CD4-positive, alpha-beta T cell treated with Interleukin-10 for 1 hour (primary cell): ENCODE measurements around the gene ELOVL6.
A peak's percentile ranks its signal among the peaks of the same experiment; 100 is the strongest.
"Not testable (repeated sequence)": the region's sequence is repeated elsewhere in the genome, so short reads cannot be mapped to it uniquely, and the experiment has no call there.

Experiments
- DNase-seq: peaks from one replicate; pipeline ENCODE4 v3.0.0-alpha.2; 2020

Gene ELOVL6

DNA sequence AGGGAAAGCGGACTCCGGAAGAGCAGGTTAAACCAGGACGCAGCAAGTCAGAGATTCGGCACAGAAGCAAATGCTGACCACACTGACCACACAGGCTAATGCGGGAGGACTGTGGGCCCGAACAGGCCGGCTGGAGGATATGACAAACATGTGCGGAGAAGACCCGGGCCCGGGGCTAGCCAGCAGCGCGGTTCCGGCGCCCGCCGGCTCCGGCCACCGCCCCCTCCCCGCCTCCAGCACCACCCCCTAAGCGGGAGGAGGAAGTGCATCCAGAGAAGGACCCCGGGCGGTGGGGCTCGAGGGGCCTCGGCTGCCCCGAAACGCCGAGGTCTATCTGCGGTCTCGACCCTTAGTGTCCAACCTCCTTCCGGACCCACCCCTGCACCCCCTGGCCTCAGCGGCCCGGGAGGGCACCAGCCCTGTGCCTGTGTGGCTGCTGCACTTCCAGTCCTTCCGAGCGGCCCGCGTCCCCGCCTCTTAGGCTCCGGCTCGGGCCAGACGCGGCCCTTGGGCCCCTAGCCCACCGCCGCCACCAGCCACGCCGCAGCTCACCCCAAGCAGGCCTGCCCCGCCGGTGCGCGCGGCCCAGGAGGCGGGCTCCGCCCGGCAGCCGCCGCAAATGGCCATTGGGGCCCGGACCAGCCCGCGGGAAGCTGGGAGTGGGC is 2.1 kb downstream of the ELOVL6 start:
- DNase-seq = peak; percentile 34

DNA sequence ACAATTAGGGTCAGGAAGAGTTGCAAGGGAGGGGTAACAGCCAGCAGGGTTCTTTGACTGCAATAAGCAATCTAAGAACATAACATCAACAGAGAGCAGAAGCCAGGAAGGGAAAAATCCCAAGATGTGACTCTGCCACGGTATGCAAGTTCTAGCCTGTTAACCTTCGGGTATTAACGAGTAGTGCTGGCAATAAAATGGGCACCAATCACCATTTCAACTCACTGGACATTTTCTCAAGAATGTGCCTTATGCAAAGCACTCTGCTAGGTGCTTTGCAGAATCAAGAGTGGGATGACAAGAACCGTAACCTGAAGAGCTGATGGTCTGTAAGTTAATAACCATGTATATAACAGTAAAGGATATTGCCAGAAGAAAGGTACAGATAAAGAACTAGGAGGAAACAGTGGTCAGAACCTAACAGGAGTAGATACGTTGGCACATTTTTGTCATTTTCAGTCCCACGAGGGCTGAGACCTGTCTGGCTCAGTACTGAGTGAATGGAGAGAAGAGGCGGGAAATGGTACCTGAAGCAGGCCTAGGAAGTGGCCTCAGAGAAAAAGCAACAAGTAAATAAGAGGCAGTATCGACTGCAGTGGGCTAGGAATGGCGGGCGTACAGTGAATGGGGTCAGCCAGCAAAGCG is 2.7 kb downstream of the ELOVL6 start:
- no peak for DNase-seq

DNA sequence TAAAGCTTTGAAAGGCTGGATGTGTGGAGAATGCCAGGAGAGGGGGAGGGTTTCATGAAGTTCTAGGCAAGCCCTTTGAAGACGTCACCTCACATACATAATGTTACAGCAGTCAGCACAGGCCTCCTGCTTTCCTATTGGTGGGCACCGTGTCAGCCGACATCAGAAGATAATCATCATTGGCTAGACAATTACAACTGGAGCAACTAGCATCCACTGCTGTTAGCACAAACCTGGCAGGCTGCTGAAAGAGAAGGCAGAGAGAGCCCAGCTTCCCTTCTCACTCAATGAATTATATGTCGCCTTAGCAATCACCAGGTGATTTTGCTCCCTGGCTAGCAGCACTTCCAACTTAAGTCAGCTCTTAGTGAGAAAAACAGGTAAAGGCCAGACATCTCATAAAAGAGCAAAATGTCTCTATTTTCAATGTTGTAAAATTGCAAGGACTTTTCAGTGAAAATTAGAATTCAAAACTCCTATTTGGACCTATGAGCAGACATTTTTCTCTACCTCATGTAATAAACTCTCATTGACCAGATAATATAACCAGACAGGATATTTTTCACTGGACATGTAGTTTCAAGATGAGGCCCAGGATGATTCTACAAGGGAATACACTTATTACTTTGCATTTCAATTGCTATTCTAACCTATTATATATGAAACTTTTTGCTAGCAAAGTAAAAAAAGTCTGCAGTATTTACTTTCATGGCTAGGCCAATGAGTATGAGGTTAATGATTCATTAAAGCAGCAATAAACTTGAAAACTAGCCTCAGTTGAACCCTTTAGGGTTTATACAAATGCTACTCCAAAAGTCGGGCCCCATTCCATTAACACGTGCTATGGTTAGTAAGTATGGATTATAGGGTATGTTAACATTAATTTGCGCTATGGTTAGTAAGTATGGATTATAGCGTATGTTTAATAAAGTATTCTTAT is 4.3 kb downstream of the ELOVL6 start:
- DNase-seq = peak; percentile 87

DNA sequence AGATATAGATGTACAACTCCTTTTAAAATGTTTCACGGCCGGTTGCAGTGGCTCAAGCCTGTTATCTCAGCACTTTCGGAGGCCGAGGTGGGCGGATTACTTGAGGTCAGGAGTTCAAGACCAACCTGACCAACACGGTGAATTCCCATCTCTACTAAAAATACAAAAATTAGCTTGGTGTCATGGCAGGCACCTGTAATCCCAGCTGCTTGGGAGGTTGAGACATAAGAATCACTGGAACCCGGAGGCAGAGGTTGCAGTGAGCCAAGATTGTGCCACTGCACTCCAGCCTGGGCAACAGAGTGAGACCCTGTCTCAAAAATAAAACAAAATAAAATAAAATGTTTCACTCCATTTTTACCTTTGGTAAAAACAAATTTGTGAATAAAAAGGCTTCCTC is 5.1 kb downstream of the ELOVL6 start:
- not testable (repeated sequence) for DNase-seq

DNA sequence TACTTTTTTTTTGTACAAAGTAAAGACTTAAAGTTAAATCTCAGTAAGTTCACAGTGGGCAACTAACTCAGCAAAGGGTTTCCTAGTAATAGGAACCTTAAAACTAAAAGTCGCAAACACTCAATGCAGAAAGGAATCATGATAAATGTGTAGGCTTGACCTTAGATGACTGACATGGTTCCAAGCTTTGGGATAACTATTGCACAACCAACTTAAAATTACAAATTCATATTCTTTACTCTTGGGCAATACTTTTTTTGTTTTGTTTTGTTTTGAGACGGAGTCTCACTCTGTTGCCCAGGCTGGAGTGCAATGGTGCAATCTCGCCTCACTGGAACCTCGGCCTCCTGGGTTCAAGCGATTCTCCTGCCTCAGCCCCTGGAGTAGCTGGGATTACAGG is 8.2 kb downstream of the ELOVL6 start:
- no peak for DNase-seq

DNA sequence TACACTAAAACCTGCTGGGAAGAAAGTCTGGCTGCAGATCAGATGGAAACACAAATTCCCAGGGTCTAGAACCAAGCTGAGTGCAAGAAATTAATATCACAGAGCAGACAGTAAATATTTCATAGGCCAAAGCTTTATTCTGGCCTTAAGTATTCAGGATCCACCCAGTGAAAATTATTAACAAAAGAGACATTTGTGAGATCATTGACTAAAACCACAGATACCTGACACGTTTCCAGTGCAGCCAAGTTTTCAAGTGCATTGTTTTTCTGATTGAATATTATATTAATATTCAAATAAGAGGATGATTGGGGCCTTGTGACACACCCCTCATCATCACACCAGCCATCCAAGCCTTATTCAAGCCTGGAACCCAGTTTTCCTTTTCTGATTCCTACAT is 10.3 kb downstream of the ELOVL6 start:
- DNase-seq = no peak

DNA sequence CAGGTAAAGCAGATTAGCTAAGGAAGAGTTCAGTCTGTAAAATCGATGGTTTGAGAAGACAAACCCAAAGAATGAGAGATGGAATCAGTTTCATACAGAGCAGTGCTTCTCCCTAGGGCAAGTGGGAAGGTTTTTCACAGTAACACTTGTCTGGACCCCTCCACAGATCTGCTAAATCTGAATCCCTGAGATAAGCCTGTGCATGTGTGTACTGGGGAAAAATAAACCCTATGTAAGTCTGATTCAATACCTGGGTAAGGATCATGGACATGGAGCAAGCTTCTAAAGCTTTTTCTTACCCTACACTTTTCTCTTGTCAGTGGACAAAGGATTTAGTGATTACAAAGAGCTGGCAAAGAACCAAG is 13.6 kb downstream of the ELOVL6 start:
- DNase-seq = no peak

DNA sequence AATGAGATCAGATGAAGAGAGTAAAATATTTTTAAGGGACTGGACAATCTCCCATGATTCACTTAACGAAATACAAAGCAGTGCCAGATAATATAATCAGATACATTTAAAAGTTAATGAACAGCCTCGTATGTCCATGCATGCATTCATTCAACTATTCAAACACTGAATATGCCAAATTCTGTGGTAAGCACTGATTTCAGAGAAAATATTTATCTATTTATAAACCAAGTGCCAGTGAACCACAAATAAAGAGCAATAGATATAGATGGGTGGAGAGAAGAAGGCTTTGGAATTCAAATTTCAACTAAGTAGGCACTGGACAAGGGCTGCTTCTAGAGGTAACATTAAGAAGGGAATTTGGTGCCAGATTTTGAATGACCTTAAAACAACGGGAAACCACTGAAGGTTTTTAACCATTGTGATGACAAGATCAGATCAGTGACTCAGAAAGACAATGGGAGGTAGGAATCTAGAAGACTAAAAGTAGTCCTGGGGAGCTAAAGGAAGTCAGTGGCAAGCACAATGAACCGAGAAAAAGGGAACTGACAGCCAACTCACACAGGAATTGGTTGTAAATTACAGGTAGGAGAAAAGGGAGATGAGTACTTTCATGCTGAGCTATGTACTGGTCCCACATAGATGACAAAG is 14.2 kb downstream of the ELOVL6 start:
- no peak for DNase-seq

DNA sequence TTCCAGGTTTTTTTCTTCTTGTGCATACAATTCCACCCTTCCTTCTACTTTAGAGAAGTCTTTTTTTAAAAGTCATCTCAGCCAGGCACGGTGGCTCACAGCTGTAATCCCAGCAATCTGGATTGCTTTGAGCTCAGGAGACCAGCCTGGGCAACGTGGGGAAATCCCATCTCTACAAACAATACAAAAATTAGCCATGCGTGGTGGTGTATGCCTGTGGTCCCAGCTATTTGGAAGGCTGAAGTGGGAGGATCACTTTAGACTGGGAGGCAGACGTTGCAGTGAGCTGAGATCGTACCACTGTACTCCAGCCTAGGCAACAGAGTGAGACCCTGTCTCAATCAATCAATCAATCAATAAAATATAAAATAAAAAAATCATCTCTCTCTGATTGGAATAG is 14.8 kb downstream of the ELOVL6 start:
- no peak for DNase-seq

DNA sequence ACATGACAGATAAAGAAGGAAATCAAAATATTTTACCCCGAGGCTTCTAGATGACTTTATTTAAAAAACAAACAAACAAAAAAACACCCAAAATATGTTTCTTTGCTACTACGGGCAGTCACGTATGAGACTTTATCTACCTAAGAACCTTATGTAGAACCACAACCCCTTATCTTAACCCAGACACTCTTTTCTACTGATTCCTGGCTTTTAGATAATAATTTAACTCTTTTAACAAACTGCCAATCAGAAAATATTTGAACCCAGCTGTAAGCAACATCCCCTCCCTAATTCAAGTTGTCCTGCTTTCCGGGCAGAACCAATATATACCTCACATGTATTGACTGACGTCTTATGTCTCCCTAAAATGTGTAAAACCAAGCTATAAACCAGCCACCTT is 15.4 kb downstream of the ELOVL6 start:
- no peak for DNase-seq

DNA sequence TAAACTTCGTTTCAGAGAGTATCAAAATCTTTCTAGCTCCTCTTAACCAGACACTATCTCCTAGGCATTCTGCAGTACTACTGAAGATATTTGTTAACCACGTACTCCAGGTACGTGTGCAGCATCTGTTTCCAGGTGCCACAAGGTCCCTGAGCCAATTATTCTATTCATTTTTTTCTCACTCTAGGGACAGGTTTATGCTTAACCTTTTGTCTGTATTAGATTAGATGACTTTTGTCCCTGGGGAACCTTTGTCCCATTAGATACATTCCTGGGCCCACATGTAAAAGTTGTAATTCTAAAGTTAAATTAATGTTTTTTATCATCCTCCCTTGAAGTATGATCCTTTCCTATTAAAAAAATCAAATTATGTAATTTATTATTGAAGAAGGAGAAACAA is 16.5 kb downstream of the ELOVL6 start:
- DNase-seq = no peak

DNA sequence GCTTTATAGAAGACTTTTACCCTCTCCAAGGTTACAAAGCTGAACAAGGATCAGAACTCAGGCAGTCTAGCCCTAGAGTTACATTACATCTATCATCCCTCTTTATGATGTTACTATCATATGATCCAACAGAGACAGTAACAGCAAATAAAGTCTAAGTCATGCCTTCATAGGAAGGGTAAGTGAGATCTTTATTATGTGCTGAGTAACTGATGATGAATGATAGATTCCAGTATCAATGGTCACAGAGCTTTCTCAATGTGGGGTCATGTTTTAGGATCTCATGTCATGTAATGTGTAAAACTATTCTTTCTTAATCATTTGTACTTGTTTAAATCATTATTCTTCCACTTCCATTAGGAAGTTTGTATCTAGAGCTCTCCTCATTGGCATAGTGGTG is 22.8 kb downstream of the ELOVL6 start:
- DNase-seq = no peak

DNA sequence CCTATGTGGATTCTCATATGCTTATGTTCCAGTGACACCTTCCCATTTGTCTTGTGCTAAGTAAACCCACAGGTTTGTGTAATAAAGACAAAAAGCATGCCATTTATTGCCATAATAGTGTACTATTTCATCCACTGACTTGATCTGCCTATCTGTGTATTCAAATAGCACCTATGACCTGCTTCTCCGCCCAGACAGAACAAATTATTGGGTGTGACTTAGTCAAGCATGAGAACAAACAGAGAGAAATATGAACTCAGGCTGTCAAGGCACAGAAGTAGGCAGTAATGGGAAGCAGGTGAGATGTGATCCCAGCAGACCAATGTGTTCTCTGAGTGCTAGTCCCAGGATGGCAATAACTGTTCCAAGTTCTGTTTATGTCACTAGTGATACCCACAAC is 25.4 kb downstream of the ELOVL6 start:
- no peak for DNase-seq

DNA sequence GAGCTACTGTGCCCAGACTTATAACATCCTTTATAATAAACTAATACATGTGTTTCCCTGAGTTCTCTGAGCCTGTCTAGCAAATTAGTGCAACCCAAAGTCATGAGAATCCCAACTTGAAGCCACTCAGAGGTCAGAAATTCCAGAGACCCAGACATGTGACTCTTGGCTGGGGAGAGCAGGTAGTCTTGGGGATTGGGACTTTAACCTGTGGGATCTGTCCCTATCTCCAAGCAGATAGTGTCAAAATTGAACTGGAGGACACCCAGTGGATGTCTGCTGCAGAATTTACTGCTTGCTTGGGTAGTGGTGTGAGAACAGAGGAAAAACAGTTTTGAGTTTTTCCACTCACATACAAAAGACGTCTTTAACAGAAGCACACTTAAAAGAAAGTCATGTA is 26.4 kb downstream of the ELOVL6 start:
- no peak for DNase-seq

DNA sequence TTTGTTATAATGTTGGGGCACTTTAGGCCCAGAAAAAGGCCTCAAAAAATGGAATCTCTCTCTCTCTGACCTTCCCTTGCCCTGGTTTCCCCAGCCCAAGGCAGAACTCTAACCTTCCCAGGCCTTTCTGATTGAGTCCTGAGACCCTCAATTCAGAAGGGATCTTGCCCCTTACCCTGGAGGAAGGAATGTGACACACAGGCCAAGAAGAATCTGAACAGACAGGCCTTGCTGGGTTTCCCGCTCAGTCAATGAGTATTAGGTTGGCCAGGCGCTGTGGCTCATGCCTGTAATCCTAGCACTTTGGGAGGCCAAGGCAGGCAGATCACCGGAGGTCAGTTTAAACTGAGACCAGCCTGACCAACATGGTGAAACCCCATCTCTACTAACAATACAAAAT is 27.6 kb downstream of the ELOVL6 start:
- DNase-seq = no peak

DNA sequence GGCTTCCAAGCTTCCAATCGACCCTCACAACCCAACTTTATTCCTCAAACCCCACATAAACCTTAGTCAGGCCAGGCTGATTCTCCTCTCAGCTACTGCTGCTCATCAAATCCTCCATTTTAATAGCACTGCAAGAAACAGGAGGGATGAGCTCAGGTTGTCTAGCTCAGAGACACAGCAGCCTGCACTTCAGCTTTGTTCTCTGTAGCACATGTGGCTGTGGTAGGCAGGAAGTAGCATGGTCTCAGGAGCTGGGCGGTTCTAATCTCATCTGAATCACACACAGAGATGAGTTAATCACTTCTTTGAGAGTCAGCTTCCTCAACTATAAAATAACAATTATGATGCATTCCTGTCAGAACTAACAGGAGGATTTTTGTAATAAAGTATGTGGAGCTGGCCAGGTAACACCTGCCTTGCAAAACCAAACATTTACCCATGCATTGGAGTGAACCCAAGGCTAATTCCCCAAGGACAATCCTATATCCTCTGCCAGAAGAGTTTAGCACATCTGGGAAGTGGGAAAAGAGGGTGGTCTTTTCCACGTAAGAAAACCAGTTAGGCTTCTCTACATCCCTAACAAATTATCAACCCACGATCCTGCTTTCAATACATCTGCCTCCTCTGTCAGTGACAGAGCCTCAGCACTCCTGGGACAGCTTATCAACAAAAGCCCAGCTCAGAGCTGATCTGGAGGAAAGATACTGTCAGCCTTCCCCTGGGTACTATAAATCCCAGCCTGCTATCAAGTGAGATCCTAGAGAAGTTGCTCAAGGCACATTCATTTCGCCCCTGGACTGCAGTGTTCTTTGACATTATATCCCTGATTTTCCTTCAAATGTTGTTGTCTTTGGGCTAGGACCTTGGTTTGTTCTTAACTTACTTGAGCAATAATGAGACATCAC is 32.8 kb downstream of the ELOVL6 start:
- peak; percentile 64 for DNase-seq

DNA sequence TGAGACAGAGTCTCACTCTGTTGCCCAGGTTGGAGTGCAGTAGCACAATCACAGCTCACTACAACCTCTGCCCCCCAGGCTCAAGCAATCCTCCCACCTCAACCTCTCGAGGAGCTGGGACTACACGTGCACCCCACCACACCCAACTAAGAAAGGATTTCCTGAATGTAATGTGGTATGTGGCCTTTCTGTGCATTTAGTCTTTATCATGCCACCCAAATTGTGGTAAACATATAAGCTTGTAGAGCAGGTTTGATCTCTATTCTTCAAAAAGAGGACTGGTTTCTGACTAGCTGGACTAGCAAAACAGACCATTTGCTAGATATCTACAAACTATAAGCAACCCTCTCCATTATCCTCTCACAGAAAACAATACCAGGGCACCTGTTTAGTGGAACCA is 33.6 kb downstream of the ELOVL6 start:
- peak; percentile 23 for DNase-seq

DNA sequence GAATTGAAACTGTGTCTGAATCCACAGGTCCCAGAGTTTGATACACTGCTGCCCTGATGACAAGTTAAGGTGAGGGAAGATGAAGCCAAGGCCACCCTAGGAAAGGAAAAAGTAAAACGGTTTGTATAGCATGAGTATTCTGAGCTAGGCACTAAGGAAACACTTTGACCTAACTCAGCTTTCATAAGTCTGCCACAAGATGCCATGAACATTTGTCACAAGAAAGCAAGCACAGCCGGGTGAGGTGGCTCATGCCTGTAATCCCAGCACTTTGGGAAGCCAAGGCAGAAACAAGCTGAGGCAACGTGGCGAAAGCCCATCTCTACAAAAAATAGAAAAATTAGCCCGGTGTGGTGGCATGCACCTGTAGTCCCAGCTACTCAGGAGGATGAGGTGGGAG is 34.2 kb downstream of the ELOVL6 start:
- DNase-seq = no peak

DNA sequence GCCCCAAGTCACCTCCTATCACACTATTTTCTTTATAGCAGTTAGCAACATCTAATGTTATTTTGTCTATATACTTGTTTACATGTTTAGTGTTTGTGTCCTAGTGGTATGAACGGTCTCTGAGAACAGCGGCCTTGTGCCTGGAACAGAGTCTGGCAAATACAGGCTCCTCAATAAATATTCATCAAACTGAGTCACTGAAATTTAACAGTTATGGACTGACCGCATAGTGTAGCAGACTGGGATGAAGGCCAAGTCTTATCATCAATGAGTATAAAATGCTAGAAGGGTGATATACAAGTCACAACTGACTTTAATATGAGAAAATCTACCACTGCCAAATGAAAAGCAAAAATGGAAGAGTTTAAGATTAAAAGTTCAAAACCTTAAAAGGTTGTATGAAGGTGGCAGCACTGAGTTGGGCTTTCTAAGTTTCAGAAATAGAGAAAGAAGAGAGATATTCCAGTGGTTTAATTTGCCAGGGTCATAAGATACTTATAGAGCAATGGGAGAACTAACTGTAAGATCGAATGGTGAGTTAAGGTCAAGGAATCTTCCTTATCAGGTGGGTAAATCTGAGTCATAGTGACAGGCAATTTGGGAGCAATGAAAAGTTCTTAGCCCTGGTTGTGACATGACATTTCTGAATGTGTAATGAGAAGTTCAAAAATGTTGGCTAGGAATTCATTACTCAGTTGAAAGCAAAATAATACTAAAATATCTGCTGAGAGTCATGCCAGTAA is 34.9 kb downstream of the ELOVL6 start:
- no peak for DNase-seq

DNA sequence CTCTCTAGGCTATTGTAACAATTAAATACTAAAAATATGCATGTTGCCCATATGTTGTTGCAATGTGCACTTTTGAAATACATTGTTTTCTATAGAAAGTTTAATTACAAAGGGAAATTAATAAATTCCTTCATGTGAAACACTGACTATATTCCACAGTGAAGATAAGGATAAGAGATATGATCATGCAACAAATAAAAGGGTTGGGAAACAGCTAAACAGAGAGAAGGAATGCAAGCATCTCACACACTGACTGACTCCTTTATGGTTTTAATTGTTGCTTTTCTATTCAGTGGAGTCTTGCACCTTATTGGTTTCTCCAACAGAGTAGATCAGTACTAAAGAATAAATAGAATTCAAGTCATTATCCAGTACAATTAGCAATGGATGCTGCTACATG is 37.8 kb downstream of the ELOVL6 start:
- no peak for DNase-seq

DNA sequence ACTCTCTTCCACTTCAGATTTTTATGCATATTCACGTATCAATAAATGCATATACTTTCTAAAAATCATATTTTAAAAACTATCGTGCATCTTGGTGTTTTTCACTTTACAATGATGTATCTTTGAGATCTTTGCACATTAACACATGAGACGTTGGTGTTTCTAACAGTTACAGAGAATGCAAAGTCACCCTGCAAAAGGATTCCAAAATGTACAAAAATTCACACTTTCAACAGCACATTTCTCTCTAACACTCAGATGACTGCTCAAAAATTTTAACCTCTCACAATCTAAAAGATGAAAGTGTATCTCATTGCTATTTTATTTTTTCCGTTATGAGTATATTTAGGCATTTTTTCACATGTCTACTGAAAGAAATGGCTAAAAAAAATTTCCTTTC is 38.9 kb downstream of the ELOVL6 start:
- DNase-seq = no peak

DNA sequence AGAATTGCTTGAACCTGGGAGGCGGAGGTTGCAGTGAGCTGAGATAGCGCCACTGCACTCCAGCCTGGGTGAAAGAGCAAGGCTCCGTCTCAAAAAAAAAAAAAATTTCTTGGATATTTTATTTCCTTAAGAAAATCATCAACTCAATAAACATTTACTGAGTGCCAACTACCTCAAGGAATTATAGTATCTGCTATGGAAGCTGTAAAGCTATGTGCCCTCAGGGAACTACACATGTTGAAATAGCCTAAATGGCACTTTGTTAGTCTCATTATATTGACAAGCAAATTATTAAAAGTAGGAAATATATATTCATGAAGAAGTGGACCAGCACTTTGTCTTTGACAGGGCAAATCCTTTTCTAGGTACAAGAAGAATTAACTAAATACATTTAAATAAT is 40.8 kb downstream of the ELOVL6 start:
- DNase-seq = no peak
